Liver (tissue), 9 donors: ENCODE measurements around the gene GNPNAT1. TPM values are rescaled to one million over a fixed set of nuclear protein-coding genes. Genes with fewer than 3 reads are reported as not detected.

Experiments used
- DNase-seq: peaks from one replicate; pipeline ENCODE4 v3.0.0-alpha.2; 2017; ENCODE audit warnings: low spot score
- H3K27ac ChIP-seq, 2 donors: one replicate each; pipeline ENCODE4 v1.7.0; 2013; ENCODE audit warnings: inconsistent platforms in 2 of 2, low read length in 2 of 2, control low read depth in 1 of 2, low read depth in 1 of 2, mild to moderate bottlenecking in 1 of 2
- H3K27me3 ChIP-seq, 4 donors: one replicate each; pipeline versions ENCODE4 v1.6.1 to v1.7.0; 2013; ENCODE audit warnings: low read length in 3 of 4, inconsistent platforms in 1 of 4, mild to moderate bottlenecking in 1 of 4, moderate library complexity in 1 of 4; ENCODE audit not compliant: control insufficient read depth in 4 of 4, insufficient read depth in 4 of 4
- H3K36me3 ChIP-seq, 4 donors: one replicate each; pipeline versions ENCODE4 v1.6.1 to v1.7.0; 2013; ENCODE audit warnings: low read length in 3 of 4, mild to moderate bottlenecking in 3 of 4, low read depth in 1 of 4, moderate library complexity in 1 of 4; ENCODE audit not compliant: control insufficient read depth in 4 of 4, insufficient read depth in 3 of 4
- H3K4me1 ChIP-seq, 4 donors: one replicate each; pipeline versions ENCODE4 v1.6.1 to v1.7.0; 2013; ENCODE audit warnings: low read length in 3 of 4, mild to moderate bottlenecking in 3 of 4, moderate library complexity in 1 of 4; ENCODE audit not compliant: control insufficient read depth in 4 of 4, insufficient read depth in 4 of 4
- H3K4me3 ChIP-seq, 3 donors: one replicate each; pipeline versions ENCODE4 v1.6.1 to v1.7.0; 2013; ENCODE audit warnings: low read length in 3 of 3, control low read depth in 1 of 3, low read depth in 1 of 3, mild to moderate bottlenecking in 1 of 3
- H3K9ac ChIP-seq, 2 donors: one replicate each; pipeline ENCODE4 v1.7.0; 2013; ENCODE audit warnings: low read length in 2 of 2, mild to moderate bottlenecking in 2 of 2, moderate library complexity in 2 of 2, control low read depth in 1 of 2, low read depth in 1 of 2
- H3K9me3 ChIP-seq, 4 donors: one replicate each; pipeline versions ENCODE4 v1.6.1 to v1.7.0; 2013; ENCODE audit warnings: low read length in 3 of 4; ENCODE audit not compliant: control insufficient read depth in 4 of 4
- EGR1 ChIP-seq, 2 donors: IDR thresholded peaks; 2 replicates each; pipeline ENCODE4 v1.6.1; 2016 to 2018; ENCODE audit warnings: antibody characterized with exemption in 2 of 2, low read depth in 2 of 2
- FOXA1 ChIP-seq: IDR thresholded peaks from 2 replicates; pipeline ENCODE4 v1.6.1; 2016; ENCODE audit warnings: antibody characterized with exemption
- FOXA2 ChIP-seq: IDR thresholded peaks from 2 replicates; pipeline ENCODE4 v1.6.1; 2016; ENCODE audit warnings: antibody characterized with exemption
- GABPA ChIP-seq, 2 donors: IDR thresholded peaks in 1 of 2; conservative IDR thresholded peaks in 1 of 2; 2 replicates each; pipeline ENCODE4 v1.6.1; 2016; ENCODE audit warnings: antibody characterized with exemption in 2 of 2, mild to moderate bottlenecking in 1 of 2, moderate library complexity in 1 of 2
- HNF4A ChIP-seq, 2 donors: conservative IDR thresholded peaks; 2 replicates each; pipeline ENCODE4 v1.6.1; 2016; ENCODE audit warnings: antibody characterized with exemption in 2 of 2, mild to moderate bottlenecking in 2 of 2
- HNF4G ChIP-seq: IDR thresholded peaks from 2 replicates; pipeline ENCODE4 v1.6.1; 2016; ENCODE audit warnings: antibody characterized with exemption
- JUND ChIP-seq, 2 donors: IDR thresholded peaks; 2 replicates each; pipeline ENCODE4 v1.6.1; 2016; ENCODE audit warnings: antibody characterized with exemption in 2 of 2
- NR2F2 ChIP-seq: IDR thresholded peaks from 2 replicates; pipeline ENCODE4 v1.6.1; 2016; ENCODE audit warnings: antibody characterized with exemption
- RAD21 ChIP-seq, 2 donors: IDR thresholded peaks; 2 replicates each; pipeline ENCODE4 v1.6.1; 2016; ENCODE audit warnings: antibody characterized with exemption in 2 of 2, mild to moderate bottlenecking in 2 of 2
- RXRA ChIP-seq, 2 donors: IDR thresholded peaks; 2 replicates each; pipeline ENCODE4 v1.6.1; 2017 to 2018; ENCODE audit warnings: antibody characterized with exemption in 2 of 2, mild to moderate bottlenecking in 1 of 2
- SP1 ChIP-seq: IDR thresholded peaks from 2 replicates; pipeline ENCODE4 v1.6.1; 2018; ENCODE audit warnings: antibody characterized with exemption, mild to moderate bottlenecking
- TAF1 ChIP-seq: conservative IDR thresholded peaks from 2 replicates; pipeline ENCODE4 v1.6.1; 2016; ENCODE audit warnings: antibody characterized with exemption, mild to moderate bottlenecking
- YY1 ChIP-seq: IDR thresholded peaks from 2 replicates; pipeline ENCODE4 v1.6.1; 2016; ENCODE audit warnings: antibody characterized with exemption, mild to moderate bottlenecking
- ZBTB33 ChIP-seq: IDR thresholded peaks from 2 replicates; pipeline ENCODE4 v1.6.1; 2016; ENCODE audit warnings: antibody characterized with exemption
- WGBS: extraction: QIAGEN DNeasy Blood & Tissue Kit; methylation state at CpG from one replicate; pipeline ENCODE4 v1.1.7; 2013; 5-methylcytosine and 5-hydroxymethylcytosine counted together
- polyA plus RNA-seq, 2 donors: library from polyadenylated mRNA; stranded (reverse) in 1 of 2; unstranded in 1 of 2; fragments of 200-250 nt in 1 of 2; fragments of >200 nt in 1 of 2; fragmentation: Nextera tagmentation in 1 of 2; extraction: Ambion mirVana in 1 of 2; gene quantifications; one replicate each; pipeline versions ENCODE4 v1.2.1 to v1.2.3, GENCODE V29; 2013 to 2015
- total RNA-seq, 2 donors: library from RNA; depleted of rRNA; stranded (reverse); fragments of >200 nt; gene quantifications; one replicate each; pipeline ENCODE4 v1.2.3, GENCODE V29; 2014
- TF ChIP-seq, protein P1 (sequence below): IDR thresholded peaks from 2 replicates; pipeline ENCODE4 v1.6.1; 2016; ENCODE audit warnings: antibody characterized with exemption
- TF ChIP-seq, protein P2 (sequence below): IDR thresholded peaks from 2 replicates; pipeline ENCODE4 v1.6.1; 2016; ENCODE audit warnings: antibody characterized with exemption
- TF ChIP-seq, protein P3 (sequence below): fragments of 150-350 bp; IDR thresholded peaks from 2 replicates; pipeline ENCODE4 v1.5.1; 2017; ENCODE audit warnings: improper control_type of control experiment, low read depth, low read length; ENCODE audit not compliant: missing input control
- TF ChIP-seq, protein P4 (sequence below): IDR thresholded peaks from 2 replicates; pipeline ENCODE4 v1.6.1; 2016; ENCODE audit warnings: antibody characterized with exemption, mild to moderate bottlenecking
- donor health status: healthy.
- donor health status: healthy.
- donor health status: healthy.
- donor health status: healthy.
- donor health status: healthy.

The GNPNAT1 gene
- total and polyA plus RNA-seq, 4 donors = 24.9 to 50.9 (median 27.2) TPM

DNA sequence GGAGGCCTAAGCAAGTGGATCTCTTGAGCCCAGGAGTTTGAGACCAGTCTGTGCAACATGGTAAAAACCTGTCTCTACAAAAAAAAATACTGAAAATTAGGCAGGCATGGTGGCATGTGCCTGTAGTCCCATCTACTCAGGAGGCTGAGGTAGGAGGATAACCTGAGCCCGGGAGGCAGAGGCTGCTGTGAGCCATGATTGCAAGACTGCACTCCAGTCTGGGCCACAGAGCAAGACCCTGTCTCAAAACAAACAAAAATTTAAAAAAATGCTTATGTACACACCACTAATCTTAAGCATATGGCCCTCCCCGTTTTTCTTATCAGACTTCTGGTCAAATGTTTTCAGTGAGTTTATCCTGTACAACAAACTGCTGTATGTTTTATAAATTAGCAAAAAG lies 1.7 kb upstream of the GNPNAT1 start:
- no peaks in the 10 kb centered on the region for H3K27me3 ChIP-seq
- no peak overlapping the region for H3K27ac ChIP-seq
- TF ChIP-seq RAD21 (IDR thresholded peaks at IDR 0.05) (no peak), ZBTB33 (no peak), FOXA2 (no peak), EGR1 (IDR thresholded peaks at IDR 0.05; ENCODE audit: low read depth in 2 of 2) (no peak), JUND (IDR thresholded peaks at IDR 0.05) (no peak), YY1 (no peak), HNF4A (conservative IDR thresholded peaks at IDR 0.05) (no peak)
- TF ChIP-seq, protein P1, sequence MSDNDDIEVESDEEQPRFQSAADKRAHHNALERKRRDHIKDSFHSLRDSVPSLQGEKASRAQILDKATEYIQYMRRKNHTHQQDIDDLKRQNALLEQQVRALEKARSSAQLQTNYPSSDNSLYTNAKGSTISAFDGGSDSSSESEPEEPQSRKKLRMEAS = no peak
- TF ChIP-seq, protein P2, sequence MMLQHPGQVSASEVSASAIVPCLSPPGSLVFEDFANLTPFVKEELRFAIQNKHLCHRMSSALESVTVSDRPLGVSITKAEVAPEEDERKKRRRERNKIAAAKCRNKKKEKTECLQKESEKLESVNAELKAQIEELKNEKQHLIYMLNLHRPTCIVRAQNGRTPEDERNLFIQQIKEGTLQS = no peak
- no peaks in the 10 kb centered on the region for H3K36me3 ChIP-seq
- no peak overlapping the region for H3K4me3 ChIP-seq
- H3K4me1 ChIP-seq = peaks cover 3 to 14% (median 12%) of the 10 kb centered on the region in 4 donors
- no peak overlapping the region for H3K9ac ChIP-seq
- no peak for DNase-seq
- H3K9me3 ChIP-seq = no peaks in the 10 kb centered on the region
- 55% methylated on average over 2 of the region's 2 CpGs for WGBS

DNA sequence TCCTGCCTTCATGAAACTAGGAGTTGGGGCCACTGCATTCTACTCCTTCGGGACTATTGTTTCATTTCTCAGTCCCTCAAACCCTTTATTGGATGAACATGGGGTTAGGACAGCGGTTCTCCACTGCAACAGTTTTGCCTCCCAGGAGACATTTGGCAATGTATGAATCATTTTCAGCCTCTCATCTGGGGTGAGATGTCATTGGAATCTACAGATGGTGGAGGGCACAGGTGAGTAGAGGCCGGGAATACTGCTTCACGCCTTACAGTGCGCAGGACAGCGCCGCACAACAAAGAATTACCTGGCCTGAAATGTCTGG lies 649 bp upstream of the GNPNAT1 start:
- peak overlapping the region; percentile 47 to 77 for H3K9ac ChIP-seq
- H3K27ac ChIP-seq = peak overlapping the region; percentile 87 to 92
- no peaks in the 10 kb centered on the region for H3K27me3 ChIP-seq
- no peak for DNase-seq
- peaks cover 3 to 18% (median 16%) of the 10 kb centered on the region in 4 donors for H3K4me1 ChIP-seq
- 80% methylated on average over 7 of the region's 7 CpGs for WGBS
- H3K9me3 ChIP-seq = no peaks in the 10 kb centered on the region
- no peaks in the 10 kb centered on the region for H3K36me3 ChIP-seq
- TF ChIP-seq FOXA2 = no peak
- no peak for TF ChIP-seq HNF4A (conservative IDR thresholded peaks at IDR 0.05)
- no peak for TF ChIP-seq EGR1 (IDR thresholded peaks at IDR 0.05; ENCODE audit: low read depth in 2 of 2)
- no peak for TF ChIP-seq RAD21 (IDR thresholded peaks at IDR 0.05)
- TF ChIP-seq, protein P3, sequence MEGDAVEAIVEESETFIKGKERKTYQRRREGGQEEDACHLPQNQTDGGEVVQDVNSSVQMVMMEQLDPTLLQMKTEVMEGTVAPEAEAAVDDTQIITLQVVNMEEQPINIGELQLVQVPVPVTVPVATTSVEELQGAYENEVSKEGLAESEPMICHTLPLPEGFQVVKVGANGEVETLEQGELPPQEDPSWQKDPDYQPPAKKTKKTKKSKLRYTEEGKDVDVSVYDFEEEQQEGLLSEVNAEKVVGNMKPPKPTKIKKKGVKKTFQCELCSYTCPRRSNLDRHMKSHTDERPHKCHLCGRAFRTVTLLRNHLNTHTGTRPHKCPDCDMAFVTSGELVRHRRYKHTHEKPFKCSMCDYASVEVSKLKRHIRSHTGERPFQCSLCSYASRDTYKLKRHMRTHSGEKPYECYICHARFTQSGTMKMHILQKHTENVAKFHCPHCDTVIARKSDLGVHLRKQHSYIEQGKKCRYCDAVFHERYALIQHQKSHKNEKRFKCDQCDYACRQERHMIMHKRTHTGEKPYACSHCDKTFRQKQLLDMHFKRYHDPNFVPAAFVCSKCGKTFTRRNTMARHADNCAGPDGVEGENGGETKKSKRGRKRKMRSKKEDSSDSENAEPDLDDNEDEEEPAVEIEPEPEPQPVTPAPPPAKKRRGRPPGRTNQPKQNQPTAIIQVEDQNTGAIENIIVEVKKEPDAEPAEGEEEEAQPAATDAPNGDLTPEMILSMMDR = no peak
- TF ChIP-seq RXRA (IDR thresholded peaks at IDR 0.05) = no peak
- no peak for TF ChIP-seq SP1
- TF ChIP-seq, protein P1 = peak; percentile 9
- TF ChIP-seq HNF4G = no peak
- TF ChIP-seq GABPA (IDR thresholded peaks at IDR 0.05 in 1 of 2, conservative IDR thresholded peaks at IDR 0.05 in 1 of 2) = no peak
- no peak for TF ChIP-seq NR2F2
- no peak for TF ChIP-seq ZBTB33
- TF ChIP-seq, protein P2 = no peak
- TF ChIP-seq JUND (IDR thresholded peaks at IDR 0.05) = peak in 1 of 2 donors; percentile 59
- TF ChIP-seq YY1 = peak; percentile 1
- no peak for TF ChIP-seq TAF1
- no peak for TF ChIP-seq FOXA1
- TF ChIP-seq, protein P4, sequence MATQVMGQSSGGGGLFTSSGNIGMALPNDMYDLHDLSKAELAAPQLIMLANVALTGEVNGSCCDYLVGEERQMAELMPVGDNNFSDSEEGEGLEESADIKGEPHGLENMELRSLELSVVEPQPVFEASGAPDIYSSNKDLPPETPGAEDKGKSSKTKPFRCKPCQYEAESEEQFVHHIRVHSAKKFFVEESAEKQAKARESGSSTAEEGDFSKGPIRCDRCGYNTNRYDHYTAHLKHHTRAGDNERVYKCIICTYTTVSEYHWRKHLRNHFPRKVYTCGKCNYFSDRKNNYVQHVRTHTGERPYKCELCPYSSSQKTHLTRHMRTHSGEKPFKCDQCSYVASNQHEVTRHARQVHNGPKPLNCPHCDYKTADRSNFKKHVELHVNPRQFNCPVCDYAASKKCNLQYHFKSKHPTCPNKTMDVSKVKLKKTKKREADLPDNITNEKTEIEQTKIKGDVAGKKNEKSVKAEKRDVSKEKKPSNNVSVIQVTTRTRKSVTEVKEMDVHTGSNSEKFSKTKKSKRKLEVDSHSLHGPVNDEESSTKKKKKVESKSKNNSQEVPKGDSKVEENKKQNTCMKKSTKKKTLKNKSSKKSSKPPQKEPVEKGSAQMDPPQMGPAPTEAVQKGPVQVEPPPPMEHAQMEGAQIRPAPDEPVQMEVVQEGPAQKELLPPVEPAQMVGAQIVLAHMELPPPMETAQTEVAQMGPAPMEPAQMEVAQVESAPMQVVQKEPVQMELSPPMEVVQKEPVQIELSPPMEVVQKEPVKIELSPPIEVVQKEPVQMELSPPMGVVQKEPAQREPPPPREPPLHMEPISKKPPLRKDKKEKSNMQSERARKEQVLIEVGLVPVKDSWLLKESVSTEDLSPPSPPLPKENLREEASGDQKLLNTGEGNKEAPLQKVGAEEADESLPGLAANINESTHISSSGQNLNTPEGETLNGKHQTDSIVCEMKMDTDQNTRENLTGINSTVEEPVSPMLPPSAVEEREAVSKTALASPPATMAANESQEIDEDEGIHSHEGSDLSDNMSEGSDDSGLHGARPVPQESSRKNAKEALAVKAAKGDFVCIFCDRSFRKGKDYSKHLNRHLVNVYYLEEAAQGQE = peak; percentile 35
- H3K4me3 ChIP-seq = peak overlapping the region in 2 of 3 donors; percentile 63 to 71
